NCI-H345 treated with DMSO at 0.1 percent for 48 hours (cell line): ENCODE results near the gene MFSD11.
"Not testable (repeated sequence)": the region's sequence is repeated elsewhere in the genome, so short reads cannot be mapped to it uniquely, and the experiment has no call there.

Source experiments
- DNase-seq: peaks from one replicate; lab custom pipeline; 2025; ENCODE audit not compliant: unreplicated experiment; lab: John Stamatoyannopoulos, UW

Gene MFSD11

GRCh38 chr17:76737676-76738467 is at the start of gene MFSD11:
TSS of gene MFSD11 (plus strand) at chr17:76738119. CDS start at chr17:76738353, 234 bp downstream.
- peak; percentile 95 for DNase-seq

DNA sequence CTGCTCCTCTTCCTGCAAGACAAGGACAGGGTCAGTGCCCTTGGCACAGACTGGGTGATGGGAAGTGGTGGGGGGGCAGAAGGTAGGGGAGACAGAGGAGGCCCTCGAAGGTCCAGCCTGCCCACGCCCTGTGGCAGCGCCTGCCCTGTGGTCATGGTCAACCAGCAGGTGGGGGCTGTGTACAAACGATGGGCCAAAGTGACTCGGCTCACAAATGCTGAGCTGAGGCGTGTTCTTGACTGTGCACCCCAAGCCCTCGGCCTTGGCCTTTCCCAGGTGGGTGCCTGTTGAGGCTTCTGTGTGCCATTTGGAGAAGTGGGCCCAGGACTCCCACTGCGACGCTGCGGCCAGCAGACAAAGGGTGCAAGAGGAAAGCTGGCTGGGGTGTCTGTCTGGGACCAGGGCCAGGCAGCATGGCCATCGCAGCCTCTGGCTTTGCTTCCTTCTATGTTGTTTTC is 49.7 kb upstream of the MFSD11 start:
- no peak for DNase-seq

DNA sequence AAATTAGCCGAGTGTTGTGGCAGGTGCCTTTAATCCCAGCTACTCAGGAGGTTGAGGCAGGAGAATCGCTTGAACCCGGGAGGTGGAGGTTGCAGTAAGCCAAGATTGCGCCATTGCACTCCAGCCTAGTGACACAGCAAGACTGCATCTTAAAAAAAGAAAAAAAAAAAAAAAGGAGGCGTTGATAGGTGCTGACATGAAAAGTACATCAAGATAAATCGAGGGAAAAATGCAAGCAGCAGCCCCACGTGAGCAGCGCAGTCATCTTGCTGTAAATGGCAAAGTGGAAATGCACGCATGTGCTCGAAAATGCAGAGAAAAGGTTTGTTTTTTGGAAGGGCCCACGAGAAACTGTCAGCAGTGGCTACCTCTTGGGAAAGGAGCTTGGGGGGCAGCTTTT is 48.1 kb upstream of the MFSD11 start:
- no peak for DNase-seq

GRCh38 chr17:76690596-76691280 is 47.2 kb upstream of the MFSD11 start:
- no peak for DNase-seq

- no peak for DNase-seq
Measured at GRCh38 chr17:76691379-76692191, 46.3 kb upstream of the MFSD11 start.

DNA sequence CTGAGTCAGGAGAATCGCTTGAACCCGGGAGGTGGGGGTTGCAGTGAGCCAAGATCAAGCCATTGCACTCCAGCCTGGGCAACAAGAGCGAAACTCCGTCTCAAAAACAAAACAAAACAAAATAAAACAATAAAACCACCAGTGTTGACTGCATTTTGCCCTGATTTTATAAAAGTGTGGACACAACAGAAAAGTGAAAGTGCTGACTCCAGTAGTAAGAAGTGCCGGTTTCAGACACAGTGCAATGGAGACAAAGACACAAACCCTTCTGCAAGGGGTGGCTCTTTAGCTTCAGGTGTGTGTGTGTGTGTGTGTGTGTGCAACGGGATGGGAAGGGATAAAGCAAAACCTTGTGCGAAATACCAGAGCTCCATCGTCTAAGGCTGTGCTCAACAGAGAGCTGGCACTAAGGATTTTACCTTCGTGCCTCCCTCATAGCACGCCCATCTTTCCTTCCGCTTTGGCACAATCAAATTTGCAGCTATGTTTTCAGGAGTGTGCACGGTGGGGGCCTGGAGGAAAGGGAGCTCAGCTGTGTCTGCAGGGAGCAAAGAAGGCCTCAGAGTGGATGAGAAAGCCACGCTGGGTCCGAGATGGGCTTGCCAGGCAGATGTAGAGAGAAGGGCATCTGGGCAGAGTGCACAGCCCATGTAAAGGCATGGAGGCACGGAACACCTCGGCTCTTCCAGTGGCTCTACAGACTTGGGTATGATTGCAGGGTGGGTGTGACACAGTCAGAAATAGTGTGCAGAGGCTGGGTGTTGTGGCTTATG is 42.7 kb upstream of the MFSD11 start:
- no peak for DNase-seq

DNA sequence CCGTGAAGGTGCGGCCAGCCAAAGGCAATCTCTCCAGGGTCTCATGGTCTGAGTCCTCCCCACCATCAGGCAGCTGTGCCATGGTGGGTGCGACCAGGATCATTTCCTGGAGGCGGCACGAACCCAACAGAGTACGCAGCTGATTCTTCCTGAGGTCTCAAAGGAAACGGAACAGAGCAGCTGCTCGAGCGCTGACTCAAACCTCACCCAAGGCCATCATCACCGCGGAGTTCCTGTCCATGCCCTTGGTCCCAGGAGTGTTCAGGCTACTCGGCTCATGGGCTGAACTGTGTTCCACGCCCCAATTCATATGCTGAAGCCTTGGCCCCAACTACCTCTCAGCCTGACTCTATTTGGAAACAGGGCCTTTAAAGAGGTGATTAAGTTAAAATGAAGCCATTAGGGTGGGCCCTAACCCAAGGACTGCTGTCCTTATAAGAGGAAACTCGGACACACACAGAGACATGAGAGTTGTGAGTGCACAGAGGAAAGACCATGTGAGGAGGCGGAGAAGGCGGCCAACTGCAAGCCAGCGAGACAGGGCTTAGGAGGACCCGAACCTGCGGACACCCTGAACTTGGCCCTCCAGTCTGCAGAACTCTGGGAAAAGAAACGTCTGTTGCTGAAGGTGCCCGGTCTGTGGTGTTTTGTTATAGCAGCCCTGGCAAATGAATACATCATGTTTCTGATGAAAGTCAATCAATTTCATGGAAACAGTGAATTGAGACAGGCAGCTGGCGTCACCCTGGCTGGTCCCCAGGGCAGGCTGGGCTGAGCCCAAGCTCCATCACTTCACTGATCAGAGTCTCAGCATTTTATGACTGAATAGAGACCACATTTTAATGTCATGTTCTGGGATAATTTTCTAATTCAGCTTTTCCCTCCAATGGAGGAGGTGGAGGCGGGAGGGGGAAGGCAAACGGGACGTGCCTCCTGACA is 40.9 kb upstream of the MFSD11 start:
- no peak for DNase-seq

DNA sequence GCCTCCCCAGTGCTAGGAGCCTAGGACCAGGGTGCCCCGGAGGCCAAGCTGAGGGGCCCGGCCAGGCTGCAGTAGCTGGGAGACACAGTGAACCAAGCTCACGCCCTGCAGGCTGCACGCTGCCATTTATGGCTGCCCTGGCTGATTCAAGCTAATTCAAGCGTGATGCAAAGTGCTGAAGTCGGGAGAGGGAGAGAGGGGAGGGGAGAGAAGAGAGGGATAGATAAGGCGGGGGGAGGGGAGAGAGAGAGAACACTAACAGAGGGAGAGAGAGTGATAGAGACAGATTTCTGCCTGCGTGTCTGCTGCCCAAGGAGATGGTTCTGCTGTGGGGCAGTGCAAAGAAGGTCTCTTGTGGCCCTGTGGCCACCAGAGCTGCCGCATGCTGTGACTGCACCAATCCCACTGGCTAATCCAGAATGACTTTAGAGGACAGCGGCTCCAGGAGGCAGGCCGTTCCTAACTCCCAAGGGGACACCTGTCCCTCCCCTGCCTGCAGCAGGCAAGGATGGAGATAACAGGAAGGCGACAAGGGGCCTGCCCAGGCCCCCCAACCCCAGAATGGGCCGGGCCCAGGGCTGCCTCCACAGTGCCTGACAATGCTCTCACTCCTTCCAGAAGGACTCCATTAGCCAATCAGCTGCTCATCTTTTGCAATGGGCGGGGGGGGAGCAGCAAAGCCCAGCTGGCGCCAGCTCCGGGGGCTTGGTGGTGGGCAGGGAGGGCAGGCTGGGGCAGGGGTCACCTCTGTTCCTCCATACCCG is 40.0 kb upstream of the MFSD11 start:
- DNase-seq, result peak; percentile 75

DNA sequence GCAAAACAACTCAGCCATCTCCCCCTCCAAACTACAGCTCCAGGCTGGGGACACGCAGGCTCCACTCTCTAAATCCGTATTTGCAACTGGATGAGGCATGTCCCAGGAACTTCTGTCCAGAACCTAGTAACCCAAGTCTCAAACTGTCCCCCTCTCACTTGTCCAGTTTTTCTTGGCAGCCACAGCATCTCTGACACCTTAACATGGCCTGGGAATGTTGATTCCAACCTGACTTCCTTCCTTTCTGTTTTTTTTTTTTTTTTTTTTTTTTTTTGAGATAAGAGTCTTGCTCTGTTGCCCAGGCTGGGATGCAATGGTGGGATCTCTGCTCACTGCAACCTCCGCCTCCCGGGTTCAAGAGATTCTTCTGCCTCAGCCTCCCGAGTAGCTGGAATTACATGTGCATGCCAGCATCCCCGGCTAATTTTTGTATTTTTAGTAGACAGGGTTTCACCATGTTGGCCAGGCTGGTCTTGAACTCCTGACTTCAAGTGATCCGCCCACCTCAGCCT is 39.4 kb upstream of the MFSD11 start:
- DNase-seq, result not testable (repeated sequence)

DNA sequence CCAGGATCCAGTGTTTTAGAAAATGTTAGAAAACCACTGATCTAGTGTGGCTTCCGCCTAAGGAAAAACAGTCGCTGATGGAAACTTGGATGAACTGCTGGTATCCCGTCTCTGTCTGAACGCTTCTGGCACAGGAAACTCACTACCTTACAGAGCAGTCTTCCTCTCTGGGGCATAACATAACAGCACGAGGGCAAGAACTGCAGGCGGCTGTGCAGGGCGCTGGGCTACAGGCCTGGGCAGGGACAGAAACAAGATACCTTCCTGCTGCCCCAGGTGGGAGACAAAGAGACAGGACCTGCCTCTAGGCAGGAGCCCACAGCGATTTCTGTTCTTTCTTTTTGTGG is 37.7 kb upstream of the MFSD11 start:
- no peak for DNase-seq

- no peak for DNase-seq
Measured at GRCh38 chr17:76700617-76701470, 37.1 kb upstream of the MFSD11 start.

- DNase-seq, result no peak
Measured at GRCh38 chr17:76701471-76701967, 36.4 kb upstream of the MFSD11 start.

- DNase-seq, result no peak
Measured at GRCh38 chr17:76702076-76702475, 35.8 kb upstream of the MFSD11 start.

DNA sequence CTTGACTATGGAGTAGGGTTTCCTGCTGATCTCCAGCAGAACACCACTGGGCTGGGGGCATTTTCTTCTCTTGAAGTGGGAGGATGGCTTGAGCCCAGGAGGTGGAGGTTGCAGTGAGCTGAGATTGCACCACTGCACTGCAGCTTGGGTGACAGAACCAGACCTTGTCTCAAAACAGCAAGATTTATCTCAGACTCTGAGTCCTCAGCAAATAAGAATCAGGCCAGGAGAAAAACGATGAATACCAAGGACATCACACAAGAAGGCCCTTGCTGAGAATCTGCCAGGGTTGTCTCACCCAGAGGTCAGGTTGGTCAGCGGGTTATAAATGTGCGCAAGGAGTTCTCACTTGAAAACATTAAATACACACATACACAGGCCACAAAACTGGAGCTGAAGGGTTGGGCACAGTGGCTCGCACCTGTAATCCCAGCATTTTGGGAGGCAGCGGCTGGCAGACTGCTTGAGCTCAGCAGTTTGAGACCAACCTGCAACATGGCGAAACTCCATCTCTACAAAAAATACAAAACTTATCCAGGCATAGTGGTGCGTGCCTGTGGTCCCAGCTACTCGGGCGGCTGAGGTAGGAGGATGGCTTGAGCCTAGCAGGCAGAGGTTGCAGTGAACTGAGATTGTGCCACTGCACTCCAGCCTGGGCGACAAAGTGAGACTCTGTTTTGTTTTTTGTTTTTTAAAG is 34.8 kb upstream of the MFSD11 start:
- DNase-seq, result no peak

DNA sequence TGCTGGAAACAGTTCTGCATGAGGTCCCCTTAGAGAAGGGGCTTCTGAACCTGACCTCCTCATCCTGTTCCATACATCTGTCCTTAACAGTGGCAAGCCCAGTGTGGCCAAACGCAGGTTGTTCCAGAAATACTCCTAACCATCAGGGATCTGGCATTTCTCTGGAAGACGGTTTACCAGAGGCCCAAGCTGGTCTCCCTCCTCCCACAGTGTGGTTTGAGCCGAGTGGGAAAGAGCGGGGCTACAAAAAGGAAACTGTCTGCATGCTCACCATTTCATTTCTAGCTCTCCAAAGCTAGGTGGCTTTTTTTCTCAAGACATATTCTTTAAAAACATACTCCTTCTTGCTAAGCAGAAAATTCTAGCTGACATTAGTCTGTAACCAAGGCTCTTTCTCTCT is 33.1 kb upstream of the MFSD11 start:
- DNase-seq, result no peak

DNA sequence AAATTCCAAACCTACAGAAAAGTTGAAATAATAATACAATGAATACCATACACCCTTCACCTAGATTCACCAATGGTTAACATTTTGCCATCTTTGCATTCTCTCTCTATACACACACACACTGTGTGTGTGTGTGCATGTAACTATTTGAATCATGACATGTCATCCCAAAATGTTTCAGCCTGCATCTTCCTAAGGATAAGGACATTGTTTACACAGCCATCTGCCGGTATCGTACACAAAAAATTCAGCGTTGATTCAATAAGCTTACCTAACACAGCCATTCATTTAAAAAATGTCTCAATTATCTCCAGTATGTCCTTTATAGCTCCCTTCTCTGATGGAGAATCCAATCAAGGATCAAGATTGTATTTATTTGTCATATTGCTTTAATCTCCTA is 31.1 kb upstream of the MFSD11 start:
- no peak for DNase-seq
